Measurements from ENCODE around the gene MLXIP. TPM values are rescaled to one million over a fixed set of nuclear protein-coding genes. Genes with fewer than 3 reads are reported as not detected.

Gene MLXIP
- total and polyA plus RNA-seq, 2 of the 8 experiments (the other 6 are each of a cell fraction or from before 2014, with no cell fraction given), result 5.5 to 40.5 TPM

DNA sequence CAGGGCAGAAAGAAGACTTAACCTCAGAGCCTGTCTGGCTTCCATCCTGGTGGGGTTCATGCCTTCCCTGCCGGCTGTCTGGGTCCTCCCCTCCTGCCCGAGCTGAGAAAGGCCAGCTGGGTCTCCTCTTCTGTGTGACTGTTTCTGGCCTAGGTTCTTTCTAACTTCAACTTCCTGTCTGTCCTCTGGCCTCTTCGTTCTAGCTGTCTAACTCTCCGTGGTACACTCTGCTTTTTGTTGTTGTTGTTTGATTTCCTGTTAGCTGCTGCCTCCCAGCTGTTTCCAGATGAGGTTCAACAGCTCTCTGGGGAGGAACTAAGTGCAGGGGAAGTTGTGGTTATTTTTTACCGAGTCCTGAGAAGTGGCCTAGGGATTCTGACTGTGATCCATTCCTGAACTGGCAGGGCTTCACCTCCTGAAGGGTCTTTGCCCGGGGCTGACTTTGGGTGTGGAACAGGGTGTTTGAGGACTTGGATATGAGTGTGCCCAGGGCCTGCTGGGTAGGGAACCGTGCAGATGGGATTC, 3.2 kb downstream of the MLXIP start:
- Histone ChIP-seq H3K23ac (ENCODE audit: insufficient read length) (no peak overlapping the region), H3K79me2 (ENCODE audit: control insufficient read depth in 1 of 2, insufficient read depth in 2 of 2, low read length in 2 of 2) (peaks cover 4 to 21% of the 10 kb centered on the region in 2 experiments; a peak in 3 of 4 replicates), H3K18ac (ENCODE audit: extremely low read depth, low read length) (no peak overlapping the region), H3K4ac (replicated peaks; ENCODE audit: insufficient read length, low read depth, low read length) (no peak overlapping the region), H3K27me3 (replicated peaks in 1 of 4; ENCODE audit: control insufficient read depth in 3 of 4, extremely low read depth in 1 of 4, insufficient read depth in 3 of 4, low read length in 3 of 4) (peaks cover 4 to 21% (median 19%) of the 10 kb centered on the region in 4 experiments; a peak in 6 of 7 replicates), H4K8ac (ENCODE audit: extremely low read depth, insufficient read depth, low read length) (no peak overlapping the region), H2BK15ac (ENCODE audit: low read length) (no peak overlapping the region), H4K5ac (ENCODE audit: insufficient read length, low read depth, low read length) (no peak overlapping the region), H2BK5ac (ENCODE audit: low read depth, low read length) (no peak overlapping the region), H3K4me2 (ENCODE audit: insufficient read depth in 1 of 2, low read depth in 2 of 2, low read length in 2 of 2) (peak overlapping the region in 1 of 2 experiments; percentile 98; a peak in 1 of 4 replicates), H2BK12ac (ENCODE audit: low read depth, low read length) (peak overlapping the region; percentile 68; the same call in 1 of the 2 replicates), H2AFZ (ENCODE audit: low read length) (no peak overlapping the region), H2AK5ac (ENCODE audit: low read depth, low read length) (no peak overlapping the region), H3K9me3 (ENCODE audit: insufficient read depth in 2 of 2, low read depth in 1 of 2, low read length in 1 of 2) (no peaks in the 10 kb centered on the region), H3K56ac (replicated peaks; ENCODE audit: insufficient read length, low read depth, low read length) (no peak overlapping the region), H3K4me3 (ENCODE audit: extremely low read depth in 1 of 4, insufficient read depth in 2 of 4, low read depth in 3 of 4, low read length in 4 of 4) (no peak overlapping the region), H3K36me3 (ENCODE audit: control insufficient read depth in 2 of 4, insufficient read depth in 4 of 4, low read length in 3 of 4) (peaks cover 0 to 5% (median 0%) of the 10 kb centered on the region in 4 experiments; a peak in 2 of 8 replicates), H3K14ac (ENCODE audit: insufficient read length) (no peak overlapping the region), H3K27ac (ENCODE audit: low read depth, low read length) (no peak overlapping the region), H3K9ac (replicated peaks in 1 of 4; ENCODE audit: extremely low read depth in 1 of 4, low read depth in 3 of 4, low read length in 3 of 4) (no peak overlapping the region), H3K79me1 (ENCODE audit: low read depth, low read length) (peaks cover 13% of the 10 kb centered on the region; the same call in 1 of the 2 replicates), H2BK20ac (ENCODE audit: low read length) (no peak overlapping the region), H3K23me2 (ENCODE audit: low read depth, low read length) (peaks cover 13% of the 10 kb centered on the region; the same call in 1 of the 2 replicates), H4K20me1 (replicated peaks in 1 of 2; ENCODE audit: control insufficient read depth in 1 of 2, insufficient read depth in 2 of 2, low read length in 2 of 2) (peaks cover 0 to 4% of the 10 kb centered on the region in 2 experiments), H3K4me1 (replicated peaks in 1 of 4; ENCODE audit: control insufficient read depth in 3 of 4, insufficient read depth in 4 of 4, low read length in 3 of 4) (peaks cover 4 to 8% (median 5%) of the 10 kb centered on the region in 4 experiments; a peak in 5 of 7 replicates), H4K91ac (replicated peaks; ENCODE audit: insufficient read length, low read length) (no peak overlapping the region), H2BK120ac (replicated peaks; ENCODE audit: low read depth, low read length) (no peak overlapping the region)
- no peak for DNase-seq (ENCODE audit: low read depth in 1 of 2, low spot score in 2 of 2)
- TF ChIP-seq PHF8 (conservative IDR thresholded peaks at IDR 0.05; ENCODE audit: low read depth, low read length) (no peak), TAF1 (IDR thresholded peaks at IDR 0.05; ENCODE audit: low read depth, low read length) (no peak), RAD21 (IDR thresholded peaks at IDR 0.05 in 1 of 2, conservative IDR thresholded peaks at IDR 0.05 in 1 of 2; ENCODE audit: low read depth in 2 of 2, low read length in 2 of 2) (no peak)
- 87% methylated on average over 7 of the region's 7 CpGs; no CpG with 5 or more reads in 1 of the 2 experiments for WGBS, 2 experiments (ENCODE audit: extremely low coverage in 1 of 2, insufficient coverage in 1 of 2, insufficient read length in 1 of 2, insufficient replicate concordance in 2 of 2, low coverage in 1 of 2, low lambda C conversion rate in 2 of 2, missing lambda C conversion rate in 1 of 2)
- ChIA-PET POLR2A (ENCODE audit: partially characterized antibody) (interaction anchor here (1.1 to 2.5 kb wide), 3 partner anchors 16 to 193 kb away, joined by 3 to 15 read pairs (median 11); partner anchors contain the start of gene PSMD9), CTCF (ENCODE audit: partially characterized antibody) (interaction anchor here (1.2 to 2.8 kb wide), 5 partner anchors 11 to 56 kb away, joined by 3 to 13 read pairs (median 4); no protein-coding TSS in a partner anchor)
- FAIRE-seq, result no peak
